GM12865 (cell line): ENCODE data around the gene TREML4.
"Not testable (repeated sequence)": the region's sequence is repeated elsewhere in the genome, so short reads cannot be mapped to it uniquely, and the experiment has no call there.

Source experiments
- DNase-seq: peaks from one replicate; pipeline ENCODE4 v3.0.0; 2010; ENCODE audit warnings: low read depth
- H3K4me3 ChIP-seq: 2 replicates; pipeline ENCODE4 v1.5.1; 2011; ENCODE audit warnings: mild to moderate bottlenecking, low read depth, low read length, control low read depth
- CTCF ChIP-seq: IDR thresholded peaks from 2 replicates; pipeline ENCODE4 v1.5.1; 2011; ENCODE audit warnings: low read length, control low read depth, low read depth, inconsistent platforms; ENCODE audit not compliant: insufficient read depth; ENCODE audit errors: missing control alignments

The TREML4 gene

GRCh38 chr6:41187924-41188886, 39.9 kb upstream of the TREML4 start:
- no peak overlapping the region for H3K4me3 ChIP-seq
- no peak for TF ChIP-seq CTCF
- DNase-seq: no peak

- H3K4me3 ChIP-seq, DNase-seq: not testable (repeated sequence)
Observed at GRCh38 chr6:41189046-41189445, 39.1 kb upstream of the TREML4 start.

- no peak overlapping the region for H3K4me3 ChIP-seq
- no peak for TF ChIP-seq CTCF
- DNase-seq: no peak
Observed at GRCh38 chr6:41189967-41190366, 38.2 kb upstream of the TREML4 start.

GRCh38 chr6:41190791-41191190, 37.4 kb upstream of the TREML4 start:
- no peak for DNase-seq
- TF ChIP-seq CTCF: no peak
- no peak overlapping the region for H3K4me3 ChIP-seq

GRCh38 chr6:41191569-41191968, 36.6 kb upstream of the TREML4 start:
- peak; percentile 61 for DNase-seq
- TF ChIP-seq CTCF: peak; percentile 51
- no peak overlapping the region for H3K4me3 ChIP-seq

GRCh38 chr6:41193171-41193734, 34.9 kb upstream of the TREML4 start:
- no peak for DNase-seq
- no peak for TF ChIP-seq CTCF
- no peak overlapping the region for H3K4me3 ChIP-seq

GRCh38 chr6:41193884-41194283, 34.3 kb upstream of the TREML4 start:
- TF ChIP-seq CTCF: no peak
- no peak overlapping the region for H3K4me3 ChIP-seq
- no peak for DNase-seq
